NCI-H446 treated with DMSO at 0.1 percent for 48 hours (cell line): ENCODE data around the gene TAS1R2.
A peak's percentile ranks its signal among the peaks of the same experiment; 100 is the strongest.
"Not testable (repeated sequence)": the region's sequence is repeated elsewhere in the genome, so short reads cannot be mapped to it uniquely, and the experiment has no call there.

Source experiments
- DNase-seq: peaks from one replicate; lab custom pipeline; 2025; lab: John Stamatoyannopoulos, UW

The TAS1R2 gene

GRCh38 chr1:18883636-18884418 lies 24.4 kb upstream of the TAS1R2 start:
- no peak for DNase-seq

- no peak for DNase-seq
Observed at GRCh38 chr1:18883079-18883478, 23.6 kb upstream of the TAS1R2 start.

GRCh38 chr1:18882486-18882885 lies 23.0 kb upstream of the TAS1R2 start:
- DNase-seq: no peak

GRCh38 chr1:18881642-18882431 lies 22.4 kb upstream of the TAS1R2 start:
- no peak for DNase-seq

- no peak for DNase-seq
Observed at GRCh38 chr1:18881164-18881563, 21.7 kb upstream of the TAS1R2 start.

- no peak for DNase-seq
Observed at GRCh38 chr1:18880585-18880984, 21.1 kb upstream of the TAS1R2 start.

- no peak for DNase-seq
Observed at GRCh38 chr1:18879791-18880309, 20.4 kb upstream of the TAS1R2 start.

- no peak for DNase-seq
Observed at GRCh38 chr1:18879215-18879790, 19.8 kb upstream of the TAS1R2 start.

- no peak for DNase-seq
Observed at GRCh38 chr1:18878538-18879214, 19.2 kb upstream of the TAS1R2 start.

- DNase-seq: no peak
Observed at GRCh38 chr1:18877282-18877681, 17.8 kb upstream of the TAS1R2 start.

- DNase-seq: no peak
Observed at GRCh38 chr1:18876210-18876609, 16.8 kb upstream of the TAS1R2 start.

- no peak for DNase-seq
Observed at GRCh38 chr1:18875796-18876128, 16.3 kb upstream of the TAS1R2 start.

GRCh38 chr1:18875107-18875795 lies 15.8 kb upstream of the TAS1R2 start:
- peak; percentile 6 for DNase-seq

GRCh38 chr1:18874600-18874999 lies 15.1 kb upstream of the TAS1R2 start:
- no peak for DNase-seq

GRCh38 chr1:18874036-18874435 lies 14.6 kb upstream of the TAS1R2 start:
- no peak for DNase-seq

GRCh38 chr1:18872071-18872611 lies 12.7 kb upstream of the TAS1R2 start:
- no peak for DNase-seq

- DNase-seq: no peak
Observed at GRCh38 chr1:18871401-18872070, 12.1 kb upstream of the TAS1R2 start.

GRCh38 chr1:18870957-18871356 lies 11.5 kb upstream of the TAS1R2 start:
- DNase-seq: no peak

- not testable (repeated sequence) for DNase-seq
Observed at GRCh38 chr1:18870595-18870865, 11.1 kb upstream of the TAS1R2 start.

- no peak for DNase-seq
Observed at GRCh38 chr1:18869847-18870594, 10.6 kb upstream of the TAS1R2 start.
